GM19023 (cell line): ENCODE data around the gene STOX1.
"Not testable (repeated sequence)": the region's sequence is repeated elsewhere in the genome, so short reads cannot be mapped to it uniquely, and the experiment has no call there.

Experiments used
- ATAC-seq: cut with Tn5 transposase; IDR thresholded peaks from one replicate; pipeline ENCODE4 v1.9.1; 2021; ENCODE audit warnings: mild to moderate bottlenecking, moderate library complexity; ENCODE audit not compliant: unreplicated experiment

STOX1 gene

GRCh38 chr10:68826764-68827591, at the start of gene STOX1:
TSS of gene STOX1 (plus strand) at chr10:68827531. CDS start at chr10:68827624, 93 bp downstream.
- peak; percentile 63 for ATAC-seq

- ATAC-seq, result no peak
These were observed 45.4 kb upstream of the STOX1 start for GRCh38 chr10:68781613-68782574.

- ATAC-seq, result no peak
These were observed 42.9 kb upstream of the STOX1 start for GRCh38 chr10:68784476-68784875.

- no peak for ATAC-seq
These were observed 39.5 kb upstream of the STOX1 start for GRCh38 chr10:68787813-68788212.

- no peak for ATAC-seq
These were observed 36.9 kb upstream of the STOX1 start for GRCh38 chr10:68790476-68790875.

GRCh38 chr10:68792115-68792514, 35.2 kb upstream of the STOX1 start:
- no peak for ATAC-seq

- no peak for ATAC-seq
These were observed 31.3 kb upstream of the STOX1 start for GRCh38 chr10:68795886-68796532.

- no peak for ATAC-seq
These were observed 30.7 kb upstream of the STOX1 start for GRCh38 chr10:68796605-68797004.

- no peak for ATAC-seq
These were observed 27.1 kb upstream of the STOX1 start for GRCh38 chr10:68800211-68800610.

- ATAC-seq, result no peak
These were observed 22.6 kb upstream of the STOX1 start for GRCh38 chr10:68804692-68805091.

GRCh38 chr10:68810830-68811229, 16.5 kb upstream of the STOX1 start:
- ATAC-seq, result not testable (repeated sequence)

GRCh38 chr10:68811314-68812009, 15.9 kb upstream of the STOX1 start:
- no peak for ATAC-seq

GRCh38 chr10:68812420-68812819, 14.9 kb upstream of the STOX1 start:
- no peak for ATAC-seq

GRCh38 chr10:68813559-68813958, 13.8 kb upstream of the STOX1 start:
- no peak for ATAC-seq

- no peak for ATAC-seq
These were observed 10.4 kb upstream of the STOX1 start for GRCh38 chr10:68816796-68817412.

- not testable (repeated sequence) for ATAC-seq
These were observed 7.0 kb upstream of the STOX1 start for GRCh38 chr10:68820359-68820758.

GRCh38 chr10:68822626-68823025, 4.7 kb upstream of the STOX1 start:
- not testable (repeated sequence) for ATAC-seq

- peak; percentile 31 for ATAC-seq
These were observed 245 bp downstream of the STOX1 start for GRCh38 chr10:68827592-68827959.

- ATAC-seq, result peak; percentile 37
These were observed 811 bp downstream of the STOX1 start for GRCh38 chr10:68828083-68828601.

GRCh38 chr10:68828833-68829232, 1.5 kb downstream of the STOX1 start:
- no peak for ATAC-seq
